Measurements from ENCODE around the gene MMP23B.

- no peak for TF ChIP-seq POLR2A (IDR thresholded peaks at IDR 0.05; ENCODE audit: low read depth, low read length)
- TF ChIP-seq, protein P1, sequence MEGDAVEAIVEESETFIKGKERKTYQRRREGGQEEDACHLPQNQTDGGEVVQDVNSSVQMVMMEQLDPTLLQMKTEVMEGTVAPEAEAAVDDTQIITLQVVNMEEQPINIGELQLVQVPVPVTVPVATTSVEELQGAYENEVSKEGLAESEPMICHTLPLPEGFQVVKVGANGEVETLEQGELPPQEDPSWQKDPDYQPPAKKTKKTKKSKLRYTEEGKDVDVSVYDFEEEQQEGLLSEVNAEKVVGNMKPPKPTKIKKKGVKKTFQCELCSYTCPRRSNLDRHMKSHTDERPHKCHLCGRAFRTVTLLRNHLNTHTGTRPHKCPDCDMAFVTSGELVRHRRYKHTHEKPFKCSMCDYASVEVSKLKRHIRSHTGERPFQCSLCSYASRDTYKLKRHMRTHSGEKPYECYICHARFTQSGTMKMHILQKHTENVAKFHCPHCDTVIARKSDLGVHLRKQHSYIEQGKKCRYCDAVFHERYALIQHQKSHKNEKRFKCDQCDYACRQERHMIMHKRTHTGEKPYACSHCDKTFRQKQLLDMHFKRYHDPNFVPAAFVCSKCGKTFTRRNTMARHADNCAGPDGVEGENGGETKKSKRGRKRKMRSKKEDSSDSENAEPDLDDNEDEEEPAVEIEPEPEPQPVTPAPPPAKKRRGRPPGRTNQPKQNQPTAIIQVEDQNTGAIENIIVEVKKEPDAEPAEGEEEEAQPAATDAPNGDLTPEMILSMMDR (IDR thresholded peaks at IDR 0.05 in 2 of 3, conservative IDR thresholded peaks at IDR 0.05 in 1 of 3; ENCODE audit: control insufficient read depth in 2 of 3, extremely low read depth in 1 of 3, insufficient read depth in 1 of 3, low read depth in 3 of 3, low read length in 3 of 3) = no peak
- TF ChIP-seq, protein P2, sequence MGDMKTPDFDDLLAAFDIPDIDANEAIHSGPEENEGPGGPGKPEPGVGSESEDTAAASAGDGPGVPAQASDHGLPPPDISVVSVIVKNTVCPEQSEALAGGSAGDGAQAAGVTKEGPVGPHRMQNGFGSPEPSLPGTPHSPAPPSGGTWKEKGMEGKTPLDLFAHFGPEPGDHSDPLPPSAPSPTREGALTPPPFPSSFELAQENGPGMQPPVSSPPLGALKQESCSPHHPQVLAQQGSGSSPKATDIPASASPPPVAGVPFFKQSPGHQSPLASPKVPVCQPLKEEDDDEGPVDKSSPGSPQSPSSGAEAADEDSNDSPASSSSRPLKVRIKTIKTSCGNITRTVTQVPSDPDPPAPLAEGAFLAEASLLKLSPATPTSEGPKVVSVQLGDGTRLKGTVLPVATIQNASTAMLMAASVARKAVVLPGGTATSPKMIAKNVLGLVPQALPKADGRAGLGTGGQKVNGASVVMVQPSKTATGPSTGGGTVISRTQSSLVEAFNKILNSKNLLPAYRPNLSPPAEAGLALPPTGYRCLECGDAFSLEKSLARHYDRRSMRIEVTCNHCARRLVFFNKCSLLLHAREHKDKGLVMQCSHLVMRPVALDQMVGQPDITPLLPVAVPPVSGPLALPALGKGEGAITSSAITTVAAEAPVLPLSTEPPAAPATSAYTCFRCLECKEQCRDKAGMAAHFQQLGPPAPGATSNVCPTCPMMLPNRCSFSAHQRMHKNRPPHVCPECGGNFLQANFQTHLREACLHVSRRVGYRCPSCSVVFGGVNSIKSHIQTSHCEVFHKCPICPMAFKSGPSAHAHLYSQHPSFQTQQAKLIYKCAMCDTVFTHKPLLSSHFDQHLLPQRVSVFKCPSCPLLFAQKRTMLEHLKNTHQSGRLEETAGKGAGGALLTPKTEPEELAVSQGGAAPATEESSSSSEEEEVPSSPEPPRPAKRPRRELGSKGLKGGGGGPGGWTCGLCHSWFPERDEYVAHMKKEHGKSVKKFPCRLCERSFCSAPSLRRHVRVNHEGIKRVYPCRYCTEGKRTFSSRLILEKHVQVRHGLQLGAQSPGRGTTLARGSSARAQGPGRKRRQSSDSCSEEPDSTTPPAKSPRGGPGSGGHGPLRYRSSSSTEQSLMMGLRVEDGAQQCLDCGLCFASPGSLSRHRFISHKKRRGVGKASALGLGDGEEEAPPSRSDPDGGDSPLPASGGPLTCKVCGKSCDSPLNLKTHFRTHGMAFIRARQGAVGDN (IDR thresholded peaks at IDR 0.05) = no peak
- no peak for TF ChIP-seq RB1 (IDR thresholded peaks at IDR 0.05; ENCODE audit: borderline replicate concordance)
- TF ChIP-seq TCF7 (IDR thresholded peaks at IDR 0.05; ENCODE audit: borderline replicate concordance) = no peak
- TF ChIP-seq E2F8 (IDR thresholded peaks at IDR 0.05; ENCODE audit: low read depth, partially characterized antibody) = no peak
- no peak for TF ChIP-seq JUND (IDR thresholded peaks at IDR 0.05; ENCODE audit: low read depth, low read length)
- TF ChIP-seq CEBPB (IDR thresholded peaks at IDR 0.05; ENCODE audit: borderline replicate concordance in 1 of 2, low read depth in 2 of 2, low read length in 2 of 2) = no peak
- TF ChIP-seq CHD2 (IDR thresholded peaks at IDR 0.05; ENCODE audit: borderline replicate concordance, low read depth, low read length) = no peak
- no peak for TF ChIP-seq SRF (IDR thresholded peaks at IDR 0.05; ENCODE audit: low read depth in 2 of 2, low read length in 2 of 2)
- TF ChIP-seq, protein P3, sequence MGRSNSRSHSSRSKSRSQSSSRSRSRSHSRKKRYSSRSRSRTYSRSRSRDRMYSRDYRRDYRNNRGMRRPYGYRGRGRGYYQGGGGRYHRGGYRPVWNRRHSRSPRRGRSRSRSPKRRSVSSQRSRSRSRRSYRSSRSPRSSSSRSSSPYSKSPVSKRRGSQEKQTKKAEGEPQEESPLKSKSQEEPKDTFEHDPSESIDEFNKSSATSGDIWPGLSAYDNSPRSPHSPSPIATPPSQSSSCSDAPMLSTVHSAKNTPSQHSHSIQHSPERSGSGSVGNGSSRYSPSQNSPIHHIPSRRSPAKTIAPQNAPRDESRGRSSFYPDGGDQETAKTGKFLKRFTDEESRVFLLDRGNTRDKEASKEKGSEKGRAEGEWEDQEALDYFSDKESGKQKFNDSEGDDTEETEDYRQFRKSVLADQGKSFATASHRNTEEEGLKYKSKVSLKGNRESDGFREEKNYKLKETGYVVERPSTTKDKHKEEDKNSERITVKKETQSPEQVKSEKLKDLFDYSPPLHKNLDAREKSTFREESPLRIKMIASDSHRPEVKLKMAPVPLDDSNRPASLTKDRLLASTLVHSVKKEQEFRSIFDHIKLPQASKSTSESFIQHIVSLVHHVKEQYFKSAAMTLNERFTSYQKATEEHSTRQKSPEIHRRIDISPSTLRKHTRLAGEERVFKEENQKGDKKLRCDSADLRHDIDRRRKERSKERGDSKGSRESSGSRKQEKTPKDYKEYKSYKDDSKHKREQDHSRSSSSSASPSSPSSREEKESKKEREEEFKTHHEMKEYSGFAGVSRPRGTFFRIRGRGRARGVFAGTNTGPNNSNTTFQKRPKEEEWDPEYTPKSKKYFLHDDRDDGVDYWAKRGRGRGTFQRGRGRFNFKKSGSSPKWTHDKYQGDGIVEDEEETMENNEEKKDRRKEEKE (IDR thresholded peaks at IDR 0.05) = no peak
These were observed 8.1 kb upstream of the MMP23B start for GRCh38 chr1:1623631-1624442.

Data from GM12878 (cell line).